ENCODE data around the gene R3HDM1.
"Not testable (repeated sequence)": the region's sequence is repeated elsewhere in the genome, so short reads cannot be mapped to it uniquely, and the experiment has no call there.

R3HDM1 gene

DNA sequence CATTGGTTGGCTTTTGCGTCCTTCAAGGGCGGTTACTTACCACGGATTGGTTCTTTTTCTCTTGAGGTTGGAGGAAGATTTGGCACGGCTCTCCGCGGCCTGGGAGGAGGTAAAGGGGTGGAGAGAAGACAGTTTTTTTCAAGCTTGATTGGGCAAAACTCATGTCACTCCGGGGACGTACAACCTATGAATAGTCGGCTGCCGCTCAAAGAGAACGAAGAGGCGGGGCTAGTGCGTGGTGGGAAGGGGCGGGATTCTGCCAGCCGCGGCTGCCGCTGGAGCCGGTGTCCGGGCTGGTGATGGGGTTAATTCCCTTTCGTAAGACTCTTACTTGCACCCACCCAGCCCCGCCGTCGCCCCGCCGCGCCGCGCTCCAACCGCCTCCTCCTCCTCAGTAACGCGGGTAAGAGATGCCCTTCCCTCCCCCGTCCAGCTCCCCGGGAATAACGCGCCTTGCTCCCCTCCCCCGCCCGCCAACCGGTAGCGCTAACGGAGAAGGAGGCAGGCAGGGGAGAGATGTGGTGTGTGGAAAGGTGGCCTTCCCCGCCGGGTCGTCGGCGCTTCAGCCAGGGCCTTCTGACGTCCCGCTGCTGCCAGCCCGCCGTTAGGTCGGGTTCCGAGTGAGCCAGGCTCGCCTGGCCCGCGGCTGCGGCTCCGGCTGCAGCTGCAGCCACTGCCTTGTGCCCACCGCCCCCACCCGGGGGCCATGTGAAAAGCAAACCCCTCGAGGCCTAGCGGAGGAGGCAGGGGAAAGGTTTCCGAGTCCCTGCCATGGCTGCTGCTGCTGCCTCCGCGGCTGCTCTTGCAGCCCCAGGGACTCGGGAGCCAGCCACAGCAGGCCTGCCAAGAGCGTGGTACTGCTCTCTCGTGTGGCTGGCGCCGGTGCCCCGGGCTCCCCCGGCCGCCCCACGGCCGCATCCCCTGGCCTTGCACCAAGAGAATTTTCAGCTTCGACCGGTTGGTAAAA is at the start of gene R3HDM1:
Gene R3HDM1 (plus strand): TSS at position 254 of the 967 bp plus-strand sequence. CDS start 73,362 bp downstream, outside the sequence.
- DNase-seq (ENCODE audit: low read depth in 3 of 3, low spot score in 1 of 3) = peak; percentile 78 to 95 (median 89)

DNA sequence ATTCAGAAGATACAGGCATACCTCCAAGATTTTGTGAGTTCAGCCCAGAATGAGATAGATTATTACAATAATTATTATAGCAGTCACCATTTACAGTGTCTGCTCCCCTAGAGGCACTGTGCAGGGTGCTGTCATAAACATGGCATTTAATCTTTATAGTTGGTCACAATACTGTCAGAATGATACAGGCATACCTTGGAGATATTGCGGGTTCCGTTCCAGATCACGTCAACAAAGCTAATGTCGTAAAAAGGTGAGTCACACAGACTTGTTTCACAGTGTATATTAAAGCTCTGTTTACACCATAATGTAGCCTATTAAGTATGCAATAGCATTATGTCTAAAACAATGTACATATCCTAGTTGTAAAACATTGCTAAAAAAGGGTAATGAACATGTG is 45.8 kb upstream of the R3HDM1 start:
- no peak for DNase-seq (ENCODE audit: low read depth in 3 of 3, low spot score in 1 of 3)

DNA sequence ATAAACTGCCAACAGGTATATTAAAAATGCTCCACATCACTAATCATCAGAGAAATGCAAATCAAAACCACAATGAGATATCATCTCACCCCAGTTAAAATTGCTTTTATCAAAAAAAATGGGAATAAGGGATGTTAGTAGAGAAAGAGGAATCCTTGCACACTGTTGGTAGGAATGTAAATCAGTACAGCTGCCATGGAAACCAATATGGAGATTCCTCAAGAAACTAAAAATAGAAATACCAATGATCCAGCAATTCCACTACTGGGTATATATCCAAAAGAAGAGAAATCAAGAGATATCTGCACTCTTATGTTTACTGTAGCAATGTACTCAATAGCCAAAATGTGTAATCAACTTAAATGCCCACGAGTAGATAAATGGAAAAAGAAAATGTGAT is 40.9 kb upstream of the R3HDM1 start:
- DNase-seq (ENCODE audit: low read depth in 3 of 3, low spot score in 1 of 3) = no peak

DNA sequence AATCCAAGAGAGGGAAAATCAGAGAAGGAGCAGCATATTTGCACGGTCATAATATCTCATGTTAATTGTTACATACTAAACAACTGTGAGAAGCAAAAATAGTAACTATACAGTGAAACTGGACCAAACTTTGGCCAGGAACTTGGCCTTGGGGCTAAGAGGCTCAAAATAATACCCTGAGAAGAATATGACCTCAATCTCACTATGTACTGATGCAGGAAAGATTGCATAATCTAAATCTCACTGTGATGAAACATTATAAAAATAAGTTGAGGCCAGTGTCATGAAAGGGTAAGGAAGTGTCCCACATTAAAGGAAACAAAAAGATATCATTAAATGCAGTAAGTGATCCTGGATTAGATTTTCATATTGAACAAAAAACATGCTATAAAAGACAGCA is 36.8 kb upstream of the R3HDM1 start:
- no peak for DNase-seq (ENCODE audit: low read depth in 3 of 3, low spot score in 1 of 3)

DNA sequence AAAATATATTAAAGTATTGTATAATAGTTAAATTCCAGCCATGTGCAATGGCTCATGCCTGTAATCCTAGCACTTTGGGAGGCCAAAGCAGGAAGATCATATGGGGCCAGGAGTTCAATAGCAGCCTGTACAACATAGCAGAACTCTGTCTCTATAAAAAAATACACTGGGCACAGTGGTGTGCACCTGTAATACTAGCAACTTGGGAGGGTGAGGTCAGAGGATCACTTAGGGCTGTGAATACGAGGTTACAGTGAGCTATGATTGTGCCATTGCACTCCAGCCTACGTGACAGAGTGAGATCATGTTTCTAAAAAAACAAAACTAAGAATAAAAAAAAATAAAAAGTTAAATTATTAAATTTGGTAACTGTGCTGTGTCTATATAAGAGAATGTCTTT is 36.4 kb upstream of the R3HDM1 start:
- DNase-seq (ENCODE audit: low read depth in 3 of 3, low spot score in 1 of 3) = no peak

DNA sequence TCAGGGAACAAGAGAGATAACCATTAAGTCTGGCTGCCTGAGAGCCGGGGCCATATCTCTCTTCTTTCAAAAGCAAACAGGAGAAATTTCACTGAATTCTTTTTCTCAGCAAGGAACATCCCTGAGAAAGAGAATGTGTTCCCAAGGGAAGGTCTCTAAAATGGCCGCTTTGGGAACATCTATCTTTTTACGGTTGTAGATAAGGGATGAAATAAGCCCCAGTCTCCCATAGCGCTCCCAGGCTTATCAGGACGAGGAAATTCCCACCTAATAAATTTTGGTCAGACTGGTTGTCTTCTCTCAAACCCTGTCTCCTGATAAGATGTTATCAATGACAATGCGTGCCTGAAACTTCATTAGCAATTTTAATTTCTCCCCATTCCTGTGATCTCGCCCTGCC is 32.7 kb upstream of the R3HDM1 start:
- DNase-seq (ENCODE audit: low read depth in 3 of 3, low spot score in 1 of 3) = not testable (repeated sequence)

DNA sequence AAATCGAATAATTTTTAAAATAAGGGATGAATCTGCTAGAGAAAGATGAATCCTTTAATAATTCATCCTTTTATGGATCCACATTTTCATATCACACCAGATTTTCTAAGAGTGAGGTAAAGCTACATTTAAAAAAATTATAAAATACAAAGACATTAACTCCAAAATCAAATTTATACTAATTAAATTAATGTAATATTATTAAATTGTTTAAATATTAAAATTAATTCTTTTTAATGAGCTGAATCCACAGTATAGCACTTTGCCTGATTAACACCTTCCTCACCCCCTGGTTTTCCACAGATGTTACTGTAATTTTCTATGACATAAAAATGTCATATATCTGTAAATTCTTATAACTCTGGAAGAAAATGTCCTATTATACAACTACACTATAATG is 26.5 kb upstream of the R3HDM1 start:
- no peak for DNase-seq (ENCODE audit: low read depth in 3 of 3, low spot score in 1 of 3)

DNA sequence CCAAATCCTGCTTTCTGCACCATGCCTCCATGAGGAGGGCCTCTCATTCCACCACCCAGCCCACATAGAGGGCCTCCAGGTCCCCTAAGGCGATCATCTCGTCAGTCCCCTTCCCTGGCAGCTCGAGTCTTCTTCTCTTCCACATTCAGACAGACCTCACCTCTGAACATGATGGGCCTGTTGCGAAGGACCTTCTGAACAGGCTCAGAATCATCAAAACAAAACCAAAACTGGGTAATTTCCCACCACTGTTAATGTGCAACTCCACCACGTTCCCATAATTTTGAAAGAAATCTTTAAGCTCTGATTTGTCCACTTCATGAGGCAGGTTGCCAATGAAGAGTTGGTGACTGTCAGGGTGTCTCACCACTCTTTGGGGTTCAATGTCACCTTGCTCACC is 20.7 kb upstream of the R3HDM1 start:
- DNase-seq (ENCODE audit: low read depth in 3 of 3, low spot score in 1 of 3) = no peak

DNA sequence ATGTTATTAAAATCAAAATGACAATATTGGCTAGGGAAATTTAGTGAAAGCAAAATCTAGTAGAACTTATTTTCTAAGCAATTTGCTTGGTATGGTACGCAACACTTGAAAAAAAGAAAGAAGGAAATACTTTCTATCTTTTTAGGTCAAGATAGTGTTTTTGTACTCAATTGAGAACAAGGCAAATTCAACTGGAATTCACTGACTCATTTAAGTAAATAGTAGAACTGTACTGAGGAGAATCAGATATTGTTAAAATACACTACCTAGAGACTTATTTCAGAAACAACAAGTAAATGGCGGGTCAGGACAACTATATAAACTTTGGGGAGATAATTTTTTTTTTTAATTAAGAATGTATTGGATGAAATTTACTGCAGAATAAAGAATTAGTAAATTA is 19.2 kb upstream of the R3HDM1 start:
- no peak for DNase-seq (ENCODE audit: low read depth in 3 of 3, low spot score in 1 of 3)

DNA sequence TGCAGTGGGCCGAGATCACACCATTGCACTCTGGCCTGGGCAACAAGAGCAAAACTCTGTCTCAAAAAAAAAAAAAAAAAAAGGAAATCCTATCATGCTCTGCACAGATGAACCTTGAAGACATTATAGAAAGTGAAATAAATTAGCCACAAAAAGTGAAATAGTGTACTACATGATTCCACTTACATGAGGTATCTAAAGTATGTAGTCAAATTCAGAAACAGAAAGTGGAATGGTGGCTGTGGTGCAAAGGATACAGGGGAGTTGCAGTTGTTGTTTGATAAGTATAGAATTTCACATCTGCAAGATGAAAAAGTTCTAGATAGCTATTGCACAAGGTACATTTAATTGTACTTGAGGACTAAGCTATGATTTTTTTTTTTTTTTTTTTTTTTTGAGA is 5.5 kb upstream of the R3HDM1 start:
- DNase-seq (ENCODE audit: low read depth in 3 of 3, low spot score in 1 of 3) = no peak

DNA sequence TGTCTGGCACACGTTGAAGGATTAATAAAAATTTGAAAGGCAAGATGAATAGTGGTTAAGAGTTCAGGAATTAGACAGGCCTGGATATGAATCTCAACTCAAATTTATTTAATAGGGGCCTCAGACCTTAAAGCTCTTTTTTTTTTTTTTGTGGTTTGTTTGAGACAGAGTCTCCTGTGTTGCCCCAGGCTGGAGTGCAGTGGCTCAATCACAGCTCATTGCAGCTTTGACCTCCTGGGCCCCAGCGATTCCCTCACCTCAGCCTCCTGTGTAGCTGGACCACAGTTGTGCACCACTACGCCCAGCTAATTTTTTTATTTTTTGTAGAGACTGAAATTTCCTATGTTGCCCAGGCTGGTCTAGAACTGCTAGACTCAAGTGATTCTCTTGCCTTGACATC is 3.3 kb upstream of the R3HDM1 start:
- DNase-seq (ENCODE audit: low read depth in 3 of 3, low spot score in 1 of 3) = no peak

DNA sequence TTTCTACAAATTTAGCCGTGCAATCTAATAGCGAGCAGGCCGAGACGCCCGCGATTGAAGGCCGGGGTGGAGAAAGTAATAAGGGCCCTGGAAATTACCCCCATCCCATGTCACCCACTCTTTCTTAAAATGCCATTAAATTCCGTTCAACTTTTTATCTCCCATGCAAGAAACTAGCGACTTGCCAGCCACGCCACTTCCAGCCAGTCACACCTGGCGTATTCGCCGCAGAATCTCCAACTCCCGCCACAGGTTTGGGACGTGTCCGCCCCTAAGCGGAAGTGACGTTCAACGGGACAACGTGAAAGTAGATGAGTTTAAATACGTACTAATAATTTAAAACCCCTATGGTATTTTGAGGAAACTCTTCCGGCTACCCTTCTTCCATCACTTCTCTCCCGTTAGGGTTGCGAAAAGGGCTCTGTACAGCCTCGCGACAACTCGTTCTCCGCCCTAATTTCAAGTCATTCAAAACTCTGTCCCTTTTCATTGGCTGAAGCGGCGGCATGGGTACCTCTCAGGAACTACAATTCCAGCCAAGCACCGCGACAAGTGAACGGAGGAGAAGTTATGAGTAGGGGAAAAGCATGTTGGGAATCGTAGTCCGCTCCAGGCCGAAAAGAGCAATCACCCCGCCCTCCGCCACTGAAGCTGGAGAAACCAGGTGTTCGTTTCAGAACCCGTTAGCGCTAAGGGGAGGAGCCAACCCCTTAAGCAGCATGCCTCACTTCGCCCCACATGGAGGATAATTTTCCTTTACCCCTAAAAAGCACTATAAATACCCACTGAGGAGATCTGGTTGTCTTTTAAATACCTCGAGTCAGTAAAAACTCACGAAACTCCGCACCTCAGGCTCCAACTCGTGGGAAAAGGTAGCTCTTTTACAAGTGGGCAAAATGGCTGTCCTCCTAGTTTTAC is 712 bp upstream of the R3HDM1 start, which contains the start of gene ZRANB3:
Gene ZRANB3 (minus strand): TSS at position 906 of the 918 bp plus-strand sequence.
- peak; percentile 78 to 83 (median 82) for DNase-seq (ENCODE audit: low read depth in 3 of 3, low spot score in 1 of 3)

DNA sequence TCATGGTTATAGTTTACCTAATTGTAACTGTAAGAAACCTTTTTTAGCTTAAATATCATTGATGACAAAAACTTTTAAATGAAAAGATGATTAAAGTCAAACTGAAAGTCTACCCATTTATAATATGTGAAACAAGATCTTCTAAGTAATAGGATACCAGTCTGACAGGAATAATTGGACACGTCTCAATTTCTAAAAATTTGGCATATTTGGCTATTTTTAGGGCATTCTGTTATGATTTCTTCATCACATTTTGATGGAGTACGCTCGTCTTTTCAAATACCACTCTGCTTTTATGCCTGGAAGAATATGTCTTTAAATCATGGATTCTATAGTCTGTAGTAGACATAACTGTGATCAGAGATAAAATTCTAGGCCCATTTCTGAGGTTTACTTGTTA is 1.3 kb downstream of the R3HDM1 start:
- DNase-seq (ENCODE audit: low read depth in 3 of 3, low spot score in 1 of 3) = no peak

DNA sequence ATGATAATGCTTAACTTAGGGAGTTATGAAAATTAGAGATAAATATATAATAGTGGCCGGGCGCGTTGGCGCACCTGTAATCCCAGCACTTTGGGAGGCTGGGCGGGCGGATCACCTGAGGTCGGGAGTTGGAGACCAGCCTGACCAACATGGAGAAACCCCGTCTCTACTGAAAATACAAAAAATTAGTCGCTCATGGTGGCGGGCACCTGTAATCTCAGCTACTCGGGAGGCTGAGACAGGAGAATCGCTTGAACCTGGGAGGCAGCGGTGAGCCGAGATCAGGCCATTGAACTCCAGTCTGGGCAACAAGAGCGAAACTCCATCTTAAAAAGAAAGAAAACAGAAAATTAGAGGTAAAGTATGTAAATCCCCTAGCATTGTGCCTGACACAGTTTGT is 2.3 kb downstream of the R3HDM1 start:
- DNase-seq (ENCODE audit: low read depth in 3 of 3, low spot score in 1 of 3) = not testable (repeated sequence)

DNA sequence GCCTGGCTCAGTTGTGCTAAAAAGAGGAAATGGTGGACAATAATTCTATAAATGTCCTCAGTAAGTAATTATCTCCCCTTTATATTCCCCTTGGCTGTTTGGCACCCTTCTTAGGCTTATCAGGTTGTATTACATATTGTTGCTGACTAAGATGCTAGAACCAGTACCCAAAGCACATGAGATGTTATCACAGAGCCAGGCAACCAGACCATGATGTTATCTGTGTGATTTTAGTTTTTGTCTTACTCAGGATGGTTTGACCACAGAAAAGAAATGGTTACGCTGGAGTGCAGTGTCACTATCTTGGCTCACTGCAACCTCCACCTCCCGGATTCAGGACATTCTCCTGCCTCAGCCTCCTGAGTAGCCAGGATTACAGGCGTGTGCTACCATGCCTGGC is 15.2 kb downstream of the R3HDM1 start:
- DNase-seq (ENCODE audit: low read depth in 3 of 3, low spot score in 1 of 3) = no peak

DNA sequence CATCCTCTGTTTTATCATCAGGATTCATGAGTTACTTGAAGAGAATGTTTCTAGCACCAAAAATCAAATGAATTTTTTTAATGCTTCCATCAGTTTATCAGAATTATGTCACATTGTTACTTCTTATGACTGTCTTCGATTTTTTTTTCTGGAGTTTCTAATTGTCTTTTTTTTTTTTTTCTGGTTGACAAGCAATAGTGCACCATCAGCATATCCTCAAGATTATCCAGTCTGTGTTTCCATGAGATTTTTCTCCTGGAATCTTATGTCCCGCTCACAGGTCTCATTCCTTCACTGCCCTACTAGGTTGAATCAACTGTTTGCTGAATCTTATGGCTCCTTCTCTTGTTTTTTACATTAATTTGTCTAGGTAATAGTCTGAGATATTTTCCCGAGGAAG is 16.0 kb downstream of the R3HDM1 start:
- no peak for DNase-seq (ENCODE audit: low read depth in 3 of 3, low spot score in 1 of 3)

DNA sequence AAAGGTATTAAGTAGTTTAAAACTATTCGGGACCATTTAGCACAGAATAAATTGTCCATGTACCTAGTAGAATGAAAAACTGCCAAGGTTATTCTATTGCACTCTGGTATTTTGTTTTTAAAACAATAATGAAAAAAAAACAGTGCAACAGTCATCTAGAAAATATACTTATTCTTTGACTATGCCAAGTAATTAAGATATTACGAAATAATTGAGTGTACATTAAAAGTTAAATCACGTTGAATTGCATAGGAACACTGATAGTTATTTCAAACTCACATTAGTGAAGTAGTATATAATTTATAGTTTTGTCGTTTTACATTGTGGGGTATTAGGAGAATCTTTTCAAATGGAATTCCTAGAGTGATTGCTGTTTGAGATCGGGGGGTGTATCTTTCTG is 20.1 kb downstream of the R3HDM1 start:
- no peak for DNase-seq (ENCODE audit: low read depth in 3 of 3, low spot score in 1 of 3)

DNA sequence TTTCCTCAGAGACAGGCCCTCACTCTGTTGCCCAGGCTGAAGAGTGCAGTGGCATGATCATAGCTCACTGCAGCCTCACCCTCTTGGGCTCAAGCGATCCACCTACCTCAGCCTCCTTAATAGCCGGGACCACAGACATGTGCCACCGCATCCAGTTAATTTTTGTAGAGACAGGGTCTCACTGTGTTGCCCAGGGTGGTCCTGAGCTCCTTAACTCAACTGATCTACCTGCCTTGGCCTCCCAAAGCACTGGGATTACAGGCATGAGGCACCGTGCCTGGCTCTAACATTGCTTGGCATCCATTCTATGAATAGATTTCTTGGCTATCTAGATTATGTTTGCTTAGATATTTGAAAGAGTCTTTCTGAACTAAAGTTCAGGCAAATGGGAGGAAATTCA is 21.6 kb downstream of the R3HDM1 start:
- DNase-seq (ENCODE audit: low read depth in 3 of 3, low spot score in 1 of 3) = no peak

DNA sequence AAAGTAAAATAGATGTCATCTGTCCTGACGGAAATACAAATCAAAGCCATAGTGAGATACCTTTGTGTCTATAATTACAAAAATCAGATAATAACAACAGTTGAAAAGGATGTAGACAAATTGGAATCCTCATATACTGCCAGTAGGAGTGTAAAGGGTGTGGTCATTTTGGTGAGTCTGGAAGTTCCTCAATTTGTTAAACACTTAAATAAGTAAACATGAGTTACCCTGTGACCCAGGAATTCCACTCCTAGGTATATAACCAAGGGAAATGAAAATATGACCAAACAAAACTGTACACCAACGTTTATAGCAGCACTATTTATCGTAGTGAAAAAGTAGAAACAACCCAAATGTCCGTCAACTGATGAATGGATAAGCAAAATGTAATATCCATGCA is 24.0 kb downstream of the R3HDM1 start:
- DNase-seq (ENCODE audit: low read depth in 3 of 3, low spot score in 1 of 3) = no peak

DNA sequence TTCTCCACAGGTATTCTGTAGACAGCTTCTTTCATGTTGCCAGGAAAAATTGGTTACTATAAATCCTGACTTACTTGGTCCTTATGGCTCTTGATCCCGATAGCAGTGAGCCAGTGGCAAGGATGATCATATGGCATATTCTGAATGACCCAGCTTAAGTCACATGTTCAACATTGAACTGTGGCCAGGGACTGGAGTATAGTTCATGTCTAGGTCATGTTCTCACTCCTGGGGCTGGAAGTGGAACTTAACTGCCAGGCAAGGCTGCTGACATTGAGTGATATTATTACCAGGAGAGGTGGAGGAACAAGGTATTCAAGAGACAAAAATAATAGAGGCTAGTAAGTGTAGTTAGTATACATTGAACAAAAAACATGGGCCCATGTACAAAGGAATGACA is 26.2 kb downstream of the R3HDM1 start:
- no peak for DNase-seq (ENCODE audit: low read depth in 3 of 3, low spot score in 1 of 3)

DNA sequence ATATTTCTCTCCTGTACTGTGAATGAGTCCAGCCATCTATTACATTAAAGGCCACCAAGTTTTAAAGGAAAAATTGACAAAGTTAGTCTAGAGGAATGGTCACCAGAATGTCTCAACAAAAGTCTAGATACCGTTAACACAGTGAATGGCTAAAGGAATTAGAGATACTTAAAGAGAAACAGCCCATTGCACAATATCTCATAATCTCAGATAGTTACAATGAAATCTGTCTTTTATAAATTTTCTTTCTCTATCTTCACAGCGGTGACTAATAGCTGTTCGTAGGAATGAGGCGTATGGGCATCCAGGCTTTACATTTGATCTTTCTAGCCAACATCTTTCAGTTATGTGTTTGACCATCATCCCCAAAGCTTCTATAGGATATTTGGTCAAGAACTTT is 30.6 kb downstream of the R3HDM1 start:
- DNase-seq (ENCODE audit: low read depth in 3 of 3, low spot score in 1 of 3) = no peak

DNA sequence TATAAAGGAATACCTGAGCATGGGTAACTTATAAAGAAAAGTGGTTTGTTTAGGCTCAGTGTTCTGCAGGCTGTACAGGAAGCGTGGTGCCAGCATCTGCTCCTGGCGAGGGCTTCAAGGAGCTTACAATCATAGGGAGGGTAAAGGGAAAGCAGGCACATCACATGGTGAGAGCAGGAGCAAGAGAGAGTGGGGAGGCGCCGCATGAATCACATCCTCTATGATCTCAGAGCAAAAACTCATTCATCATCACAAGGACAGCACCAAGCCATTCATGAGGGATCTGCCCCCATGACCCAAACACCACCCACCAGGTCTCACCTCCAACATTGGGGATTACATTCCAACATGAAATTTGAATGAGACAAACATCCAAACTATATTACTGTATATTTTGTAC is 32.5 kb downstream of the R3HDM1 start:
- DNase-seq (ENCODE audit: low read depth in 3 of 3, low spot score in 1 of 3) = no peak
